NCI-H1436 (cell line): ENCODE measurements around the gene NUAK2.

Experiments
- DNase-seq: peaks from one replicate; lab custom pipeline; 2025; lab: John Stamatoyannopoulos, UW

NUAK2 gene

GRCh38 chr1:205274041-205274691, 47.4 kb downstream of the NUAK2 start:
- no peak for DNase-seq

- DNase-seq = peak; percentile 82
Measured at GRCh38 chr1:205273551-205273982, 48.0 kb downstream of the NUAK2 start.

GRCh38 chr1:205272536-205272935, 49.0 kb downstream of the NUAK2 start:
- no peak for DNase-seq

- no peak for DNase-seq
Measured at GRCh38 chr1:205271745-205272144, 49.8 kb downstream of the NUAK2 start.

GRCh38 chr1:205271277-205271676, 50.3 kb downstream of the NUAK2 start:
- DNase-seq = no peak

GRCh38 chr1:205270764-205271163, 50.8 kb downstream of the NUAK2 start:
- no peak for DNase-seq

- DNase-seq = no peak
Measured at GRCh38 chr1:205270271-205270670, 51.3 kb downstream of the NUAK2 start.

GRCh38 chr1:205269711-205270110, 51.8 kb downstream of the NUAK2 start:
- DNase-seq = no peak

GRCh38 chr1:205268846-205269680, 52.5 kb downstream of the NUAK2 start:
- DNase-seq = no peak

- no peak for DNase-seq
Measured at GRCh38 chr1:205267306-205267902, 54.1 kb downstream of the NUAK2 start.

GRCh38 chr1:205266611-205267305, 54.8 kb downstream of the NUAK2 start:
- DNase-seq = no peak

- DNase-seq = no peak
Measured at GRCh38 chr1:205263580-205264190, 57.9 kb downstream of the NUAK2 start.

GRCh38 chr1:205262731-205263171, 58.8 kb downstream of the NUAK2 start:
- no peak for DNase-seq

GRCh38 chr1:205261946-205262691, 59.4 kb downstream of the NUAK2 start:
- DNase-seq = no peak

GRCh38 chr1:205260948-205261732, 60.4 kb downstream of the NUAK2 start:
- no peak for DNase-seq

- DNase-seq = no peak
Measured at GRCh38 chr1:205259998-205260397, 61.5 kb downstream of the NUAK2 start.

GRCh38 chr1:205259324-205259832, 62.2 kb downstream of the NUAK2 start:
- DNase-seq = no peak

- DNase-seq = no peak
Measured at GRCh38 chr1:205258719-205259118, 62.8 kb downstream of the NUAK2 start.

- DNase-seq = no peak
Measured at GRCh38 chr1:205258261-205258691, 63.3 kb downstream of the NUAK2 start.

- DNase-seq = no peak
Measured at GRCh38 chr1:205257735-205258134, 63.8 kb downstream of the NUAK2 start.
